NCI-H345 treated with DMSO at 0.1 percent for 48 hours (cell line): ENCODE data around the gene PIK3CD.
A peak's percentile ranks its signal among the peaks of the same experiment; 100 is the strongest.
"Not testable (repeated sequence)": the region's sequence is repeated elsewhere in the genome, so short reads cannot be mapped to it uniquely, and the experiment has no call there.

Experiments used
- DNase-seq: peaks from one replicate; lab custom pipeline; 2025; ENCODE audit not compliant: unreplicated experiment; lab: John Stamatoyannopoulos, UW

The PIK3CD gene

GRCh38 chr1:9687874-9688582 is 36.5 kb downstream of the PIK3CD start:
- peak; percentile 54 for DNase-seq

- DNase-seq: no peak
Measured at GRCh38 chr1:9688599-9688998, 37.1 kb downstream of the PIK3CD start.

GRCh38 chr1:9689011-9689706 is 37.6 kb downstream of the PIK3CD start:
- DNase-seq: peak; percentile 62

- DNase-seq: no peak
Measured at GRCh38 chr1:9689971-9690381, 38.4 kb downstream of the PIK3CD start.

- DNase-seq: no peak
Measured at GRCh38 chr1:9690440-9691107, 39.0 kb downstream of the PIK3CD start.

GRCh38 chr1:9691108-9691445 is 39.5 kb downstream of the PIK3CD start:
- DNase-seq: no peak

GRCh38 chr1:9691691-9692090 is 40.2 kb downstream of the PIK3CD start:
- DNase-seq: no peak

GRCh38 chr1:9696793-9697192 is 45.3 kb downstream of the PIK3CD start:
- DNase-seq: no peak

GRCh38 chr1:9699361-9699760 is 47.8 kb downstream of the PIK3CD start:
- no peak for DNase-seq

GRCh38 chr1:9700340-9700739 is 48.8 kb downstream of the PIK3CD start:
- DNase-seq: no peak

- DNase-seq: no peak
Measured at GRCh38 chr1:9701665-9702064, 50.1 kb downstream of the PIK3CD start.

- DNase-seq: no peak
Measured at GRCh38 chr1:9703165-9703509, 51.6 kb downstream of the PIK3CD start.

- DNase-seq: no peak
Measured at GRCh38 chr1:9703681-9704080, 52.1 kb downstream of the PIK3CD start.

- DNase-seq: no peak
Measured at GRCh38 chr1:9705337-9706093, 54.0 kb downstream of the PIK3CD start.

GRCh38 chr1:9706178-9706577 is 54.6 kb downstream of the PIK3CD start:
- DNase-seq: no peak

- DNase-seq: no peak
Measured at GRCh38 chr1:9710037-9710436, 58.5 kb downstream of the PIK3CD start.

GRCh38 chr1:9711466-9712020 is 60.0 kb downstream of the PIK3CD start:
- no peak for DNase-seq

- DNase-seq: not testable (repeated sequence)
Measured at GRCh38 chr1:9712767-9713166, 61.2 kb downstream of the PIK3CD start.

GRCh38 chr1:9714257-9714718 is 62.8 kb downstream of the PIK3CD start:
- no peak for DNase-seq

GRCh38 chr1:9715536-9716226 is 64.2 kb downstream of the PIK3CD start:
- no peak for DNase-seq
